ENCODE data around the gene AKT2. TPM values are rescaled to one million over a fixed set of nuclear protein-coding genes. Genes with fewer than 3 reads are reported as not detected.

The AKT2 gene
- total and polyA plus RNA-seq, 9 donors = 78.4 to 160 (median 112) TPM

GRCh38 chr19:40205760-40206159, 79.4 kb downstream of the AKT2 start:
- intact Hi-C loops (cut with DNase I) = no loop called here
- no peak for DNase-seq
- peaks cover 2% of the 10 kb centered on the region for H3K36me3 ChIP-seq

GRCh38 chr19:40204381-40204780, 80.8 kb downstream of the AKT2 start:
- WGBS, 3 donors = 93 to 97% (median 95%) methylated on average over 16 of the region's 16 CpGs
- intact Hi-C loops (cut with DNase I) = no loop called here

More at GRCh38 chr19:40205760-40206159, 79.4 kb downstream of the AKT2 start:
- Histone ChIP-seq H3K4me1 (ENCODE audit: insufficient read depth) (no peaks in the 10 kb centered on the region), H3K27ac (no peak overlapping the region), H3K4me3 (no peak overlapping the region), H3K27me3 (no peaks in the 10 kb centered on the region), H3K9me3 (no peaks in the 10 kb centered on the region)
- TF ChIP-seq CTCF (IDR thresholded peaks at IDR 0.05) (no peak), EP300 (IDR thresholded peaks at IDR 0.05) (no peak), POLR2A (IDR thresholded peaks at IDR 0.05) (no peak)
- 93 to 99% (median 96%) methylated on average over 21 of the region's 21 CpGs for WGBS, 3 donors

GRCh38 chr19:40200341-40201099, 84.6 kb downstream of the AKT2 start:
- intact Hi-C loops (cut with DNase I) = no loop called here
- TF ChIP-seq POLR2A (IDR thresholded peaks at IDR 0.05) = no peak
- TF ChIP-seq CTCF (IDR thresholded peaks at IDR 0.05) = no peak
- TF ChIP-seq EP300 (IDR thresholded peaks at IDR 0.05) = no peak
- WGBS, 3 donors = 81 to 85% (median 82%) methylated on average over 9 of the region's 9 CpGs

More at GRCh38 chr19:40204381-40204780, 80.8 kb downstream of the AKT2 start:
- no peaks in the 10 kb centered on the region for H3K9me3 ChIP-seq
- H3K36me3 ChIP-seq = no peaks in the 10 kb centered on the region
- TF ChIP-seq POLR2A (IDR thresholded peaks at IDR 0.05) (no peak), EP300 (IDR thresholded peaks at IDR 0.05) (no peak), CTCF (IDR thresholded peaks at IDR 0.05) (no peak)
- H3K4me1 ChIP-seq (ENCODE audit: insufficient read depth) = no peaks in the 10 kb centered on the region
- no peaks in the 10 kb centered on the region for H3K27me3 ChIP-seq
- H3K27ac ChIP-seq = no peak overlapping the region
- H3K4me3 ChIP-seq = no peak overlapping the region
- DNase-seq = no peak

GRCh38 chr19:40198272-40198990, 86.7 kb downstream of the AKT2 start:
- WGBS, 3 donors = 95 to 96% (median 96%) methylated on average over 29 of the region's 29 CpGs
- no peaks in the 10 kb centered on the region for H3K9me3 ChIP-seq
- no peak overlapping the region for H3K27ac ChIP-seq
- H3K4me3 ChIP-seq = no peak overlapping the region
- TF ChIP-seq EP300 (IDR thresholded peaks at IDR 0.05) = no peak
- no peak for TF ChIP-seq CTCF (IDR thresholded peaks at IDR 0.05)
- TF ChIP-seq POLR2A (IDR thresholded peaks at IDR 0.05) = no peak
- H3K36me3 ChIP-seq = no peaks in the 10 kb centered on the region
- no peaks in the 10 kb centered on the region for H3K4me1 ChIP-seq (ENCODE audit: insufficient read depth)
- no peak for DNase-seq
- intact Hi-C loops (cut with DNase I) = no loop called here
- no peaks in the 10 kb centered on the region for H3K27me3 ChIP-seq

More at GRCh38 chr19:40200341-40201099, 84.6 kb downstream of the AKT2 start:
- DNase-seq = no peak
- no peaks in the 10 kb centered on the region for H3K36me3 ChIP-seq
- no peak overlapping the region for H3K27ac ChIP-seq
- H3K9me3 ChIP-seq = no peaks in the 10 kb centered on the region
- no peak overlapping the region for H3K4me3 ChIP-seq
- no peaks in the 10 kb centered on the region for H3K4me1 ChIP-seq (ENCODE audit: insufficient read depth)
- H3K27me3 ChIP-seq = no peaks in the 10 kb centered on the region

Measured in ovary (tissue), 9 donors.